B cell (primary cell): Measurements from ENCODE around the gene ALDH1A2.

ENCODE experiments used
- EZH2 ChIP-seq: IDR thresholded peaks from 2 replicates; pipeline ENCODE4 v1.6.1; 2012; ENCODE audit warnings: borderline replicate concordance, low read depth, mild to moderate bottlenecking, moderate library complexity, low read length; ENCODE audit not compliant: insufficient read depth, poor library complexity, severe bottlenecking
- TF ChIP-seq, protein P1 (sequence below): fragments of 200-600 bp; IDR thresholded peaks from one replicate; pipeline ENCODE4 v1.8.0; 2022; ENCODE audit warnings: antibody characterized with exemption, mild to moderate bottlenecking

GRCh38 chr15:57910672-57911071, 154.8 kb downstream of the ALDH1A2 start:
- TF ChIP-seq, protein P1, sequence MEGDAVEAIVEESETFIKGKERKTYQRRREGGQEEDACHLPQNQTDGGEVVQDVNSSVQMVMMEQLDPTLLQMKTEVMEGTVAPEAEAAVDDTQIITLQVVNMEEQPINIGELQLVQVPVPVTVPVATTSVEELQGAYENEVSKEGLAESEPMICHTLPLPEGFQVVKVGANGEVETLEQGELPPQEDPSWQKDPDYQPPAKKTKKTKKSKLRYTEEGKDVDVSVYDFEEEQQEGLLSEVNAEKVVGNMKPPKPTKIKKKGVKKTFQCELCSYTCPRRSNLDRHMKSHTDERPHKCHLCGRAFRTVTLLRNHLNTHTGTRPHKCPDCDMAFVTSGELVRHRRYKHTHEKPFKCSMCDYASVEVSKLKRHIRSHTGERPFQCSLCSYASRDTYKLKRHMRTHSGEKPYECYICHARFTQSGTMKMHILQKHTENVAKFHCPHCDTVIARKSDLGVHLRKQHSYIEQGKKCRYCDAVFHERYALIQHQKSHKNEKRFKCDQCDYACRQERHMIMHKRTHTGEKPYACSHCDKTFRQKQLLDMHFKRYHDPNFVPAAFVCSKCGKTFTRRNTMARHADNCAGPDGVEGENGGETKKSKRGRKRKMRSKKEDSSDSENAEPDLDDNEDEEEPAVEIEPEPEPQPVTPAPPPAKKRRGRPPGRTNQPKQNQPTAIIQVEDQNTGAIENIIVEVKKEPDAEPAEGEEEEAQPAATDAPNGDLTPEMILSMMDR = no peak
- TF ChIP-seq EZH2 = no peak
